ENCODE results near the gene SPNS2. TPM values are rescaled to one million over a fixed set of nuclear protein-coding genes. Genes with fewer than 3 reads are reported as not detected.

Gene SPNS2
- total and polyA plus RNA-seq, 2 donors (not counting 1 experiment from before 2014, with no cell fraction given) = 0.48 TPM; not detected in 1

- Histone ChIP-seq H3K27me3 (replicated peaks in 1 of 4; ENCODE audit: control extremely low read depth in 1 of 4, control insufficient read depth in 3 of 4, insufficient read depth in 4 of 4, low read length in 3 of 4) (no peaks in the 10 kb centered on the region), H4K20me1 (ENCODE audit: control insufficient read depth, insufficient read depth, low read length, poor library complexity, severe bottlenecking) (no peaks in the 10 kb centered on the region), H3K4me3 (ENCODE audit: control extremely low read depth in 1 of 5, extremely low read depth in 1 of 5, insufficient read depth in 1 of 5, low read depth in 2 of 5, low read length in 4 of 5) (no peak overlapping the region), H3K27ac (ENCODE audit: low read length in 2 of 2) (no peak overlapping the region), H3K4me2 (replicated peaks; ENCODE audit: low read depth, low read length, poor library complexity, severe bottlenecking) (no peak overlapping the region), H3K36me3 (replicated peaks in 1 of 2; ENCODE audit: control extremely low read depth in 1 of 2, control insufficient read depth in 1 of 2, extremely low read depth in 1 of 2, insufficient read depth in 2 of 2, low read length in 1 of 2) (peaks cover 0 to 45% of the 10 kb centered on the region in 2 experiments), H3K9me3 (ENCODE audit: control extremely low read depth in 1 of 3, control insufficient read depth in 2 of 3, insufficient read depth in 1 of 3, low read length in 2 of 3) (no peaks in the 10 kb centered on the region), H3K79me2 (ENCODE audit: control insufficient read depth, insufficient read depth, low read length) (no peaks in the 10 kb centered on the region), H3K9ac (ENCODE audit: low read length) (no peak overlapping the region), H2AFZ (ENCODE audit: insufficient read depth, low read depth, low read length, poor library complexity, severe bottlenecking) (no peak overlapping the region), H3K4me1 (ENCODE audit: control insufficient read depth in 2 of 2, insufficient read depth in 2 of 2, low read length in 2 of 2) (peaks cover 0 to 3% of the 10 kb centered on the region in 2 donors)
- TF ChIP-seq EZH2 (IDR thresholded peaks at IDR 0.05; ENCODE audit: borderline replicate concordance, insufficient read depth, low read depth, low read length, poor library complexity, severe bottlenecking) = no peak
- TF ChIP-seq, protein P1, sequence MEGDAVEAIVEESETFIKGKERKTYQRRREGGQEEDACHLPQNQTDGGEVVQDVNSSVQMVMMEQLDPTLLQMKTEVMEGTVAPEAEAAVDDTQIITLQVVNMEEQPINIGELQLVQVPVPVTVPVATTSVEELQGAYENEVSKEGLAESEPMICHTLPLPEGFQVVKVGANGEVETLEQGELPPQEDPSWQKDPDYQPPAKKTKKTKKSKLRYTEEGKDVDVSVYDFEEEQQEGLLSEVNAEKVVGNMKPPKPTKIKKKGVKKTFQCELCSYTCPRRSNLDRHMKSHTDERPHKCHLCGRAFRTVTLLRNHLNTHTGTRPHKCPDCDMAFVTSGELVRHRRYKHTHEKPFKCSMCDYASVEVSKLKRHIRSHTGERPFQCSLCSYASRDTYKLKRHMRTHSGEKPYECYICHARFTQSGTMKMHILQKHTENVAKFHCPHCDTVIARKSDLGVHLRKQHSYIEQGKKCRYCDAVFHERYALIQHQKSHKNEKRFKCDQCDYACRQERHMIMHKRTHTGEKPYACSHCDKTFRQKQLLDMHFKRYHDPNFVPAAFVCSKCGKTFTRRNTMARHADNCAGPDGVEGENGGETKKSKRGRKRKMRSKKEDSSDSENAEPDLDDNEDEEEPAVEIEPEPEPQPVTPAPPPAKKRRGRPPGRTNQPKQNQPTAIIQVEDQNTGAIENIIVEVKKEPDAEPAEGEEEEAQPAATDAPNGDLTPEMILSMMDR (IDR thresholded peaks at IDR 0.05) = no peak
- CTCF ChIA-PET = interaction anchor here (1.0 kb wide), 1 partner anchor 120 kb away, joined by 4 read pairs; no protein-coding TSS in a partner anchor
- POLR2A ChIA-PET = no interaction called here
- DNase-seq = no peak
- Mint-ChIP-seq H3K27me3 (no peaks in the 10 kb centered on the region), H3K4me1 (peaks cover 2% of the 10 kb centered on the region), H3K27ac (no peak overlapping the region), H3K4me3 (no peak overlapping the region), H3K9me3 (ENCODE audit: insufficient read depth) (no peaks in the 10 kb centered on the region)
- intact Hi-C loops (cut with micrococcal nuclease) = no loop called here
- 91% methylated on average over 7 of the region's 8 CpGs for WGBS (ENCODE audit: insufficient coverage)
- no peak for ATAC-seq (ENCODE audit: low read depth)
Measured at GRCh38 chr17:4539025-4539424, 40.3 kb downstream of the SPNS2 start.

DNA sequence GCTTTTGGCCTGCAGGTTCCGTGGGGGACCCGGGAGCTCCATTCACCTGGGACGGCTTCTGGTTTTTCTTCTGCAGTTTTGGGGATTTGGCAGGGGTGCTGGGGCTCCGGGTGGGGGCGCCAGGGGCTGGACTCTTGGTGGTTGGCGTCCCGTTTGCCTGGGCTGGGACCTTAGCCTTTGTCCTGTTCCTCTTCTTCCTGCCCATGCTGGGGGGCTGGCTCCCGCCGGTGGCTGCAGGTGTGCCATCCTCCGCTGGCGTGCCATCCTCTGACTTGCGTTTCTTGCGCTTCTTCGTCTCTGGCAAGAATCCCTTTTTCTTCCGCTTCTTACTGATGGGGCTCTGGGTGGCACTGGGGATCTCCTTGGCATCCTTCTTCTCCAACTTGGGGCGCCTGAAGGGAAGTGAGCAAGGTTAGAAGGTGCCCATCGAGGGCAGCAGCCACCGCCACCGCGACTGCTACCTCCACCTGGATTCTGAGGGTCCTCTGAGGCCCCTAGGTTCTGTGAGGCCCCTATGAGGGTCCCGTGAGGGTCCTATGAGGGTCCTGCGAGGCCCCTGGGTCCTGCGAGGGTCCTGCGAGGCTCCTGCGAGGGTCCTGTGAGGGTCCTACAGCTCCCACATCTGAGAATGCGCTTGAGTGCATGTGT lies 41.0 kb downstream of the SPNS2 start:
- Mint-ChIP-seq H3K4me1 (peaks cover 2% of the 10 kb centered on the region), H3K9me3 (ENCODE audit: insufficient read depth) (no peaks in the 10 kb centered on the region), H3K27ac (no peak overlapping the region), H3K27me3 (no peaks in the 10 kb centered on the region), H3K4me3 (no peak overlapping the region)
- Histone ChIP-seq H3K9me3 (ENCODE audit: control extremely low read depth in 1 of 3, control insufficient read depth in 2 of 3, insufficient read depth in 1 of 3, low read length in 2 of 3) (no peaks in the 10 kb centered on the region), H3K4me1 (ENCODE audit: control insufficient read depth in 2 of 2, insufficient read depth in 2 of 2, low read length in 2 of 2) (peaks cover 0 to 3% of the 10 kb centered on the region in 2 donors), H3K79me2 (ENCODE audit: control insufficient read depth, insufficient read depth, low read length) (no peaks in the 10 kb centered on the region), H3K27ac (ENCODE audit: low read length in 2 of 2) (no peak overlapping the region), H3K4me3 (ENCODE audit: control extremely low read depth in 1 of 5, extremely low read depth in 1 of 5, insufficient read depth in 1 of 5, low read depth in 2 of 5, low read length in 4 of 5) (no peak overlapping the region), H4K20me1 (ENCODE audit: control insufficient read depth, insufficient read depth, low read length, poor library complexity, severe bottlenecking) (no peaks in the 10 kb centered on the region), H2AFZ (ENCODE audit: insufficient read depth, low read depth, low read length, poor library complexity, severe bottlenecking) (no peak overlapping the region), H3K9ac (ENCODE audit: low read length) (no peak overlapping the region), H3K4me2 (replicated peaks; ENCODE audit: low read depth, low read length, poor library complexity, severe bottlenecking) (no peak overlapping the region), H3K36me3 (replicated peaks in 1 of 2; ENCODE audit: control extremely low read depth in 1 of 2, control insufficient read depth in 1 of 2, extremely low read depth in 1 of 2, insufficient read depth in 2 of 2, low read length in 1 of 2) (peaks cover 0 to 48% of the 10 kb centered on the region in 2 experiments), H3K27me3 (replicated peaks in 1 of 4; ENCODE audit: control extremely low read depth in 1 of 4, control insufficient read depth in 3 of 4, insufficient read depth in 4 of 4, low read length in 3 of 4) (no peaks in the 10 kb centered on the region)
- TF ChIP-seq EZH2 (IDR thresholded peaks at IDR 0.05; ENCODE audit: borderline replicate concordance, insufficient read depth, low read depth, low read length, poor library complexity, severe bottlenecking) = no peak
- ATAC-seq (ENCODE audit: low read depth) (no peak), DNase-seq (no peak)
- ChIA-PET CTCF (interaction anchor here (1.3 kb wide), 1 partner anchor 123 kb away, joined by 3 read pairs; no protein-coding TSS in a partner anchor), POLR2A (no interaction called here)
- intact Hi-C loops (cut with micrococcal nuclease) = no loop called here
- 95% methylated on average over 20 of the region's 26 CpGs for WGBS (ENCODE audit: insufficient coverage)

Data from B cell (primary cell).